Skeletal muscle satellite cell (primary cell): ENCODE data around the gene DDX3Y. TPM values are rescaled to one million over a fixed set of nuclear protein-coding genes. Genes with fewer than 3 reads are reported as not detected.

Experiments
- H3K27me3 ChIP-seq: 2 replicates; pipeline ENCODE4 v1.7.0; 2013; ENCODE audit warnings: low read length; ENCODE audit not compliant: control insufficient read depth, insufficient read depth
- H3K36me3 ChIP-seq: 2 replicates; pipeline ENCODE4 v1.7.0; 2013; ENCODE audit warnings: mild to moderate bottlenecking, control low read depth, low read length; ENCODE audit not compliant: insufficient read depth
- H3K4me1 ChIP-seq: 2 replicates; pipeline ENCODE4 v1.7.0; 2013; ENCODE audit warnings: low read length; ENCODE audit not compliant: control insufficient read depth, insufficient read depth
- H3K4me2 ChIP-seq: 2 replicates; pipeline ENCODE4 v1.7.0; 2013; ENCODE audit warnings: mild to moderate bottlenecking, low read length
- H3K4me3 ChIP-seq: 2 replicates; pipeline ENCODE4 v1.7.0; 2013; ENCODE audit warnings: low read length
- H3K9ac ChIP-seq: 2 replicates; pipeline ENCODE4 v1.7.0; 2013; ENCODE audit warnings: mild to moderate bottlenecking, low read depth, low read length, moderate library complexity
- H3K9me3 ChIP-seq: replicated peaks from 2 replicates; pipeline ENCODE4 v1.7.0; 2013; ENCODE audit warnings: mild to moderate bottlenecking, control low read depth, low read length
- total RNA-seq: library from RNA; depleted of rRNA; stranded (reverse); fragments of >200 nt; gene quantifications from 2 replicates; pipeline ENCODE4 v1.2.3, GENCODE V29; 2012; rRNA removed

Gene DDX3Y
- total RNA-seq = 65.3 TPM in 1 of 2 replicates, not detected in the other

DNA sequence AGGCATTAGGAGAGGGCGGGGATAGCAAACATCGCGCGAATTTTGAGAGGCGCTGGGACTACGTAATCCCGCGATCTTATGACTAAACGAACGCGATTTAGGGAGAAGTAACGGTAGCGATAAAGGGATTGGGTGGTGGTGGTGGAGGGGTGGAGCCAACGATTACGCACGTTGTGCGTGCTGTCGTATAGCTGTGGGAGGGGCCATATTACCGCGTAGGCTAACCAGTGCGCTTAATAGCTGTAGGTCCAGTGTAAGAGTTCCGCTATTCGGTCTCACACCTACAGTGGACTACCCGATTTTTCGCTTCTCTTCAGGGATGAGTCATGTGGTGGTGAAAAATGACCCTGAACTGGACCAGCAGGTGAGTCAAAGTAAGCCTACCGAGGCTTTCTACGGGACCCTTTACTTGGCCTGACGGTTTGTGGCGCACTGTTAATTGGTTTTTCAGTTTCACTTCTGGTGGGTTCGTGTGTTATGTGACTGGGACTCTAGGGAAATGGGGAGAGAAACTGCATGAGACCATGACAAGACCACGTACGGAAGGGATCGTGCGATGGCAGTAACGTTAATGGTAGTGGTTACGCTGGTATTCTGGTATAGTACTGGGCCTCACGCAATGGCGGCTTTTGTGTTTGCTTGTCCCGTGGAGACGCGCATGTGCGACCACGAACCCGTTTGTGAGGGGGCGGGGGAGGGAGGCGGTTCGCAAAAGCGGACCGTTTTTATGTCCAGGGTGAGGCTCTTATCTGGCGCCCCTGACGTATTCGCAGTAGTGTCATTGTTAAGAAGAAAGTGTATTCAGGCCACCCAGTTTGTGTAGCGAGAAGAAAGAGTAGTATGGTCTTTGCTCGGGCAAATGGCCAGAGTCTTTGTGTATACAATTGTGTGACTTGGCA, at the start of gene DDX3Y:
Gene DDX3Y, plus strand, starts transcription at position 251 of the 899 bp plus-strand sequence. Its CDS starts 69 bp downstream, at position 320.
- Histone ChIP-seq H3K9me3 (no peaks in the 10 kb centered on the region), H3K4me1 (no peaks in the 10 kb centered on the region), H3K27me3 (no peaks in the 10 kb centered on the region), H3K4me2 (no peak within 1 kb of the TSS), H3K4me3 (no peak within 1 kb of the TSS), H3K36me3 (no peaks in the 10 kb centered on the region), H3K9ac (no peak within 1 kb of the TSS)

- Histone ChIP-seq H3K4me3 (no peak overlapping the region), H3K4me1 (no peaks in the 10 kb centered on the region), H3K27me3 (no peaks in the 10 kb centered on the region), H3K36me3 (no peaks in the 10 kb centered on the region), H3K9me3 (no peaks in the 10 kb centered on the region), H3K9ac (no peak overlapping the region), H3K4me2 (no peak overlapping the region)
Measured at GRCh38 chrY:12855791-12856275, 48.8 kb upstream of the DDX3Y start.

GRCh38 chrY:12867960-12868359, 36.7 kb upstream of the DDX3Y start:
- H3K4me2 ChIP-seq = no peak overlapping the region
- H3K4me1 ChIP-seq = no peaks in the 10 kb centered on the region
- H3K36me3 ChIP-seq = no peaks in the 10 kb centered on the region
- H3K9ac ChIP-seq = no peak overlapping the region
- no peaks in the 10 kb centered on the region for H3K27me3 ChIP-seq
- H3K9me3 ChIP-seq = no peaks in the 10 kb centered on the region
- H3K4me3 ChIP-seq = no peak overlapping the region

- Histone ChIP-seq H3K36me3 (no peaks in the 10 kb centered on the region), H3K4me3 (no peak overlapping the region), H3K4me2 (no peak overlapping the region), H3K9ac (no peak overlapping the region), H3K27me3 (no peaks in the 10 kb centered on the region), H3K9me3 (no peaks in the 10 kb centered on the region), H3K4me1 (no peaks in the 10 kb centered on the region)
Measured at GRCh38 chrY:12896973-12897372, 7.7 kb upstream of the DDX3Y start.

DNA sequence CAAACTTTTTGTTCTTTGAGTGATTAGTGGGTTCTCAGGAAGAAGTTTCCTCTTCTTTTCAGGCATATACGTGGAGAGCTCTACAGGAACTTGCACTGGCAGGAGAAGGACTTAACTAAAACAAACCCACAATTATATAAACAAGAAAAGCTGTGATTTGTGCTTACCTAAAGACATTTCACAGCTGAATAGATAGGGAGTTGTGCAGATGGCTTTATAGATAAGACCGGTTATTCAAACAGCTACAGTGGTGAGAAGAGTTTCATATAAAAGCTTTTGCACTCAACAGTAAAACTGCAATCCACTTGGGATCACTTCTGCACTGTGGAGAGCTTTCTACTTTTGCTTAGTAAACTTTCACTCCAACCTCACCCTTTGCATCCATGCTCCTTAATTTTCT, 6.1 kb upstream of the DDX3Y start:
- H3K4me2 ChIP-seq = no peak overlapping the region
- H3K4me1 ChIP-seq = no peaks in the 10 kb centered on the region
- H3K36me3 ChIP-seq = no peaks in the 10 kb centered on the region
- H3K4me3 ChIP-seq = no peak overlapping the region
- H3K27me3 ChIP-seq = no peaks in the 10 kb centered on the region
- no peak overlapping the region for H3K9ac ChIP-seq
- H3K9me3 ChIP-seq = no peaks in the 10 kb centered on the region

- H3K9ac ChIP-seq = no peak overlapping the region
- H3K9me3 ChIP-seq = no peaks in the 10 kb centered on the region
- H3K36me3 ChIP-seq = no peaks in the 10 kb centered on the region
- H3K4me1 ChIP-seq = no peaks in the 10 kb centered on the region
- no peak overlapping the region for H3K4me3 ChIP-seq
- no peak overlapping the region for H3K4me2 ChIP-seq
- H3K27me3 ChIP-seq = no peaks in the 10 kb centered on the region
Measured at GRCh38 chrY:12905517-12905872, 827 bp downstream of the DDX3Y start.

- no peaks in the 10 kb centered on the region for H3K27me3 ChIP-seq
- no peak overlapping the region for H3K4me2 ChIP-seq
- H3K36me3 ChIP-seq = no peaks in the 10 kb centered on the region
- H3K4me1 ChIP-seq = no peaks in the 10 kb centered on the region
- H3K9me3 ChIP-seq = no peaks in the 10 kb centered on the region
- no peak overlapping the region for H3K9ac ChIP-seq
- H3K4me3 ChIP-seq = no peak overlapping the region
Measured at GRCh38 chrY:12905895-12906294, 1.2 kb downstream of the DDX3Y start.

DNA sequence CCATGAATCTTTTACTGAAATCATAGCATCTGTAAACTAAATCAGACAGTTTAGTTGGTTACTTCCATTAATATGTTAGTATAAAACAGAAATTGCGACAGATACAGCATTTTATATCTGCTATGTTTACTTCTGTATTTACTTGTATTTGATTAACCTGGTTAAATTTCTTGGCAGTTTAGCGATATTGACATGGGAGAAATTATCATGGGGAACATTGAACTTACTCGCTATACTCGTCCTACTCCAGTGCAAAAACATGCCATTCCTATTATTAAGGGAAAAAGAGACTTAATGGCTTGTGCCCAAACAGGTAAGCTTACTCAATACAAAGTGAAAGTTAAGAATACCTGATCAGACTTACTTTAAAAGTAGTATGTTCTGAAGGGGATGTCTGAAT, 8.9 kb downstream of the DDX3Y start:
- H3K36me3 ChIP-seq = no peaks in the 10 kb centered on the region
- H3K4me1 ChIP-seq = no peaks in the 10 kb centered on the region
- no peak overlapping the region for H3K4me2 ChIP-seq
- no peaks in the 10 kb centered on the region for H3K27me3 ChIP-seq
- no peaks in the 10 kb centered on the region for H3K9me3 ChIP-seq
- H3K4me3 ChIP-seq = no peak overlapping the region
- no peak overlapping the region for H3K9ac ChIP-seq

- Histone ChIP-seq H3K4me1 (no peaks in the 10 kb centered on the region), H3K9me3 (no peaks in the 10 kb centered on the region), H3K27me3 (no peaks in the 10 kb centered on the region), H3K4me3 (no peak overlapping the region), H3K4me2 (no peak overlapping the region), H3K36me3 (no peaks in the 10 kb centered on the region), H3K9ac (no peak overlapping the region)
Measured at GRCh38 chrY:12928043-12928442, 23.4 kb downstream of the DDX3Y start.

- no peaks in the 10 kb centered on the region for H3K36me3 ChIP-seq
- H3K4me1 ChIP-seq = no peaks in the 10 kb centered on the region
- no peaks in the 10 kb centered on the region for H3K9me3 ChIP-seq
- no peak overlapping the region for H3K4me3 ChIP-seq
- no peaks in the 10 kb centered on the region for H3K27me3 ChIP-seq
- no peak overlapping the region for H3K9ac ChIP-seq
- no peak overlapping the region for H3K4me2 ChIP-seq
Measured at GRCh38 chrY:12941725-12942687, 37.3 kb downstream of the DDX3Y start.
